Measurements from ENCODE around the gene NISCH. TPM values are rescaled to one million over a fixed set of nuclear protein-coding genes. Genes with fewer than 3 reads are reported as not detected.

NISCH gene
- total RNA-seq, 1 experiment from 2014 or later = 85.0 TPM

DNA sequence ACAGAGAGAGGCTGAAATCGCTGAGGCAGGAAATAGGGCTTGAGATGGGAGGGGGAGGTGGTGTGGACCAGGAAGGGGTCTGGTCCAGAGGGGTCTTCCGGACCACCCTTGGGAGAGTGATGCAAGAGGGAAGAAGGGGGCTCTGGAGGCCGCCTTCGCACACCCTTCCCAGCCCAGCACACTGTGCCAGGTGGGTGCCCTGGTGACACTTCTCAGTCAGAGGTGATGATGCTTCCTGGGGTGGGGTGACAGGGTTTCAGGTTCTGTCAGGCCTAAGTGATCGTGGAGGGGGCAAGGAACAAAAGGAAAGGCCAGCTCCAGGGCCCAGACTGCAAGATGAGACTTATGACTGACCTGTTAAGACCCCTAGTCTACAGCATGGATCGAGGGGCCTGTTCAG, 23.2 kb upstream of the NISCH start:
- ChIA-PET POLR2A (no interaction called here), CTCF (interaction anchor here (2.0 to 4.9 kb wide), 3 partner anchors 13 to 47 kb away, joined by 8 to 43 read pairs (median 9); partner anchors contain the start of gene SEMA3G)
- no peak for ATAC-seq
- Mint-ChIP-seq H3K4me1 (peaks cover 8% of the 10 kb centered on the region; the same call in 1 of the 2 replicates), H3K9me3 (no peaks in the 10 kb centered on the region), H3K27ac (no peak overlapping the region), H3K36me3 (no peaks in the 10 kb centered on the region), H3K4me3 (no peak overlapping the region), H3K27me3 (ENCODE audit: low read depth) (no peaks in the 10 kb centered on the region)
- TF ChIP-seq, protein P1, sequence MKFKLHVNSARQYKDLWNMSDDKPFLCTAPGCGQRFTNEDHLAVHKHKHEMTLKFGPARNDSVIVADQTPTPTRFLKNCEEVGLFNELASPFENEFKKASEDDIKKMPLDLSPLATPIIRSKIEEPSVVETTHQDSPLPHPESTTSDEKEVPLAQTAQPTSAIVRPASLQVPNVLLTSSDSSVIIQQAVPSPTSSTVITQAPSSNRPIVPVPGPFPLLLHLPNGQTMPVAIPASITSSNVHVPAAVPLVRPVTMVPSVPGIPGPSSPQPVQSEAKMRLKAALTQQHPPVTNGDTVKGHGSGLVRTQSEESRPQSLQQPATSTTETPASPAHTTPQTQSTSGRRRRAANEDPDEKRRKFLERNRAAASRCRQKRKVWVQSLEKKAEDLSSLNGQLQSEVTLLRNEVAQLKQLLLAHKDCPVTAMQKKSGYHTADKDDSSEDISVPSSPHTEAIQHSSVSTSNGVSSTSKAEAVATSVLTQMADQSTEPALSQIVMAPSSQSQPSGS (CRISPR knock-in tag; IDR thresholded peaks at IDR 0.05; ENCODE audit: borderline replicate concordance, low read depth) = no peak
- TF ChIP-seq GABPB1 (CRISPR knock-in tag; IDR thresholded peaks at IDR 0.05) (no peak), NFYB (CRISPR knock-in tag; conservative IDR thresholded peaks at IDR 0.05; ENCODE audit: low read depth) (no peak), HMGA2 (CRISPR knock-in tag; IDR thresholded peaks at IDR 0.05) (no peak), FOXP1 (CRISPR knock-in tag; IDR thresholded peaks at IDR 0.05; ENCODE audit: borderline replicate concordance) (no peak), AR (CRISPR knock-in tag; IDR thresholded peaks at IDR 0.05) (no peak), EMX1 (CRISPR knock-in tag; IDR thresholded peaks at IDR 0.05) (no peak), ZNF532 (CRISPR knock-in tag; IDR thresholded peaks at IDR 0.05; ENCODE audit: borderline replicate concordance) (no peak), NFE2L1 (CRISPR knock-in tag; IDR thresholded peaks at IDR 0.05) (no peak)
- TF ChIP-seq, protein P2, sequence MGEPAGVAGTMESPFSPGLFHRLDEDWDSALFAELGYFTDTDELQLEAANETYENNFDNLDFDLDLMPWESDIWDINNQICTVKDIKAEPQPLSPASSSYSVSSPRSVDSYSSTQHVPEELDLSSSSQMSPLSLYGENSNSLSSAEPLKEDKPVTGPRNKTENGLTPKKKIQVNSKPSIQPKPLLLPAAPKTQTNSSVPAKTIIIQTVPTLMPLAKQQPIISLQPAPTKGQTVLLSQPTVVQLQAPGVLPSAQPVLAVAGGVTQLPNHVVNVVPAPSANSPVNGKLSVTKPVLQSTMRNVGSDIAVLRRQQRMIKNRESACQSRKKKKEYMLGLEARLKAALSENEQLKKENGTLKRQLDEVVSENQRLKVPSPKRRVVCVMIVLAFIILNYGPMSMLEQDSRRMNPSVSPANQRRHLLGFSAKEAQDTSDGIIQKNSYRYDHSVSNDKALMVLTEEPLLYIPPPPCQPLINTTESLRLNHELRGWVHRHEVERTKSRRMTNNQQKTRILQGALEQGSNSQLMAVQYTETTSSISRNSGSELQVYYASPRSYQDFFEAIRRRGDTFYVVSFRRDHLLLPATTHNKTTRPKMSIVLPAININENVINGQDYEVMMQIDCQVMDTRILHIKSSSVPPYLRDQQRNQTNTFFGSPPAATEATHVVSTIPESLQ (CRISPR knock-in tag; IDR thresholded peaks at IDR 0.05) = no peak
- TF ChIP-seq, protein P3, sequence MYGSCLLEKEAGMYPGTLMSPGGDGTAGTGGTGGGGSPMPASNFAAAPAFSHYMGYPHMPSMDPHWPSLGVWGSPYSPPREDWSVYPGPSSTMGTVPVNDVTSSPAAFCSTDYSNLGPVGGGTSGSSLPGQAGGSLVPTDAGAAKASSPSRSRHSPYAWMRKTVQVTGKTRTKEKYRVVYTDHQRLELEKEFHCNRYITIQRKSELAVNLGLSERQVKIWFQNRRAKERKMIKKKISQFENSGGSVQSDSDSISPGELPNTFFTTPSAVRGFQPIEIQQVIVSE (CRISPR knock-in tag; IDR thresholded peaks at IDR 0.05; ENCODE audit: borderline replicate concordance) = no peak
- no peak for DNase-seq (ENCODE audit: low spot score)

GRCh38 chr3:52432691-52433141, 22.7 kb upstream of the NISCH start:
- ChIA-PET POLR2A (no interaction called here), CTCF (interaction anchor here (1.2 to 4.9 kb wide), 3 partner anchors 13 to 47 kb away, joined by 5 to 43 read pairs (median 8); partner anchors contain the start of gene SEMA3G)
- DNase-seq (ENCODE audit: low spot score) (no peak), ATAC-seq (no peak)
- H3K27ac Mint-ChIP-seq = no peak overlapping the region; the same call in 1 of the 2 replicates
- H3K36me3 Mint-ChIP-seq = no peaks in the 10 kb centered on the region
- peaks cover 8% of the 10 kb centered on the region; the same call in 1 of the 2 replicates for H3K4me1 Mint-ChIP-seq
- no peaks in the 10 kb centered on the region for H3K9me3 Mint-ChIP-seq
- no peaks in the 10 kb centered on the region for H3K27me3 Mint-ChIP-seq (ENCODE audit: low read depth)
- no peak overlapping the region for H3K4me3 Mint-ChIP-seq
- TF ChIP-seq ZNF396 (CRISPR knock-in tag; IDR thresholded peaks at IDR 0.05; ENCODE audit: borderline replicate concordance) = no peak
- no peak for TF ChIP-seq MYBL2 (CRISPR knock-in tag; IDR thresholded peaks at IDR 0.05)
- TF ChIP-seq NR1H2 (CRISPR knock-in tag; IDR thresholded peaks at IDR 0.05) = no peak
- TF ChIP-seq ATF1 (CRISPR knock-in tag; IDR thresholded peaks at IDR 0.05) = no peak
- no peak for TF ChIP-seq ETV6 (CRISPR knock-in tag; IDR thresholded peaks at IDR 0.05)
- no peak for TF ChIP-seq CBFB (CRISPR knock-in tag; IDR thresholded peaks at IDR 0.05; ENCODE audit: low read depth)
- TF ChIP-seq, protein P4, sequence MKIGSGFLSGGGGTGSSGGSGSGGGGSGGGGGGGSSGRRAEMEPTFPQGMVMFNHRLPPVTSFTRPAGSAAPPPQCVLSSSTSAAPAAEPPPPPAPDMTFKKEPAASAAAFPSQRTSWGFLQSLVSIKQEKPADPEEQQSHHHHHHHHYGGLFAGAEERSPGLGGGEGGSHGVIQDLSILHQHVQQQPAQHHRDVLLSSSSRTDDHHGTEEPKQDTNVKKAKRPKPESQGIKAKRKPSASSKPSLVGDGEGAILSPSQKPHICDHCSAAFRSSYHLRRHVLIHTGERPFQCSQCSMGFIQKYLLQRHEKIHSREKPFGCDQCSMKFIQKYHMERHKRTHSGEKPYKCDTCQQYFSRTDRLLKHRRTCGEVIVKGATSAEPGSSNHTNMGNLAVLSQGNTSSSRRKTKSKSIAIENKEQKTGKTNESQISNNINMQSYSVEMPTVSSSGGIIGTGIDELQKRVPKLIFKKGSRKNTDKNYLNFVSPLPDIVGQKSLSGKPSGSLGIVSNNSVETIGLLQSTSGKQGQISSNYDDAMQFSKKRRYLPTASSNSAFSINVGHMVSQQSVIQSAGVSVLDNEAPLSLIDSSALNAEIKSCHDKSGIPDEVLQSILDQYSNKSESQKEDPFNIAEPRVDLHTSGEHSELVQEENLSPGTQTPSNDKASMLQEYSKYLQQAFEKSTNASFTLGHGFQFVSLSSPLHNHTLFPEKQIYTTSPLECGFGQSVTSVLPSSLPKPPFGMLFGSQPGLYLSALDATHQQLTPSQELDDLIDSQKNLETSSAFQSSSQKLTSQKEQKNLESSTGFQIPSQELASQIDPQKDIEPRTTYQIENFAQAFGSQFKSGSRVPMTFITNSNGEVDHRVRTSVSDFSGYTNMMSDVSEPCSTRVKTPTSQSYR (CRISPR knock-in tag; IDR thresholded peaks at IDR 0.05) = no peak
- TF ChIP-seq ZNF121 (CRISPR knock-in tag; IDR thresholded peaks at IDR 0.05) = no peak
